Measurements from ENCODE around the gene FAM20A.

The FAM20A gene

DNA sequence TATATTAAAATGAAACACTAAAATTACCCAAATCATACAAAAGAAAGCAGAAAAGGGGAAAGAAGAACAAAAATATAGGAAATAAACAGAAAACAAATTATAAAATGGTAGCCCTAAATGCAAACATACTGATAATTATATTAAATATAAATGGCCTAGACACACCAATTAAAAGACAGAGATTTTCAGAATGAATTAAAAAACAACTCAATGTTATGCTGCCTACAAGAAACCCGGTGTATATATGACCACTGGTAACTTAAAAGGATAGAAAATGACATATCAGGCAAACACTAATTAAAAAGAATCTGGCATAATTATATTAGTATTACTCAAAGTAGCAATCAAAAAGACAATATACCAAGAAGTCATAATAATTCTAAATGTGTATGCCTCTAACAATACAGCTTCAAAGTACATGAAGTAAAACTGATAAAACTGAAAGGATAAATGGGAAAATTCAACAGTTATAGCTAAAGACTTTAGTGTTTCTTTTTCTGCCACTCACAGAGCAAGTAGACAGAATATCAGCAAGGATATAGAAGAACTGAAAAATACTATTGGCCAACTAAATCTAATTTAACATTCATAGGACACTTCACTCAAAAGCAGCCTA, 7.5 kb upstream of the FAM20A start:
- DNase-seq (ENCODE audit: low read depth) = no peak

DNA sequence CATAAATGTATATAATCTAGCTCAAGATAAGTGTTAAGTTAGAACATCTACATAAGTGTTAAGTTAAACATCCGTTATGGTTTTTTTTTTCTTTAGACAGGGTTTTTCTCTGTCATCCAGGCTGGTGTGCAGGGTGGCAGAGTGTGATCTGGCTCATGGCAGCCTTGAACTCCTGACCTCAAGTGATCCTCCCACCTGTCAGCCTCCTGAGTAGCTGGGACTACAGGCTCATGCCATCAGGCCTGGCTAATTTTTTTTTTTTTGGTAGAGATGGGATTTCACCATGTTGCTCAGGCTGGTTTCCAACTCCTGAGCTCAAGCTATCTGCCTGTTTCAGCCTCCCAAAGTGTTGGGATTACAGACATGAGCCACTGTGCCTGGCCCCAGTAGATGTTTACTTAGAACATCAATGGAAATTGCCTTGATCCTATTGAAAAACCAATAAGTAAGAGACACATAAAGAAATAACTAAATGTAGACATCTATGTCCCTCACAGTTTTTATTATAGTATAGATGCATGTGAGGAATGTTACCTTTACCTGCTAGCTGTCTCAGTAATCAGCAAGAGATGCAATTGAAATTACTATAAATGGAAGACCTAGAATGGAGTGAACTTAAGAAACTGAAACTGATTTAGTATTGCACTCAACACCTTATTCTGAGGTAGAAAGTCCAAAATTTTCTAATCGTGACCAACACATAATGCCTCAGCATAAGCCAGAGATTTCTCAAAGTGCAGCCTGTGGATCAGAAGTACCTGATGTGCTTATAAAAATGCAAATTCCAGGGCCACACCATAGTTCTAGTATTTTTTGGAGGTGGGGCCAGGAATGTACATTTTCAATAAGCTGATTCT, 5.5 kb upstream of the FAM20A start:
- DNase-seq (ENCODE audit: low read depth) = no peak

DNA sequence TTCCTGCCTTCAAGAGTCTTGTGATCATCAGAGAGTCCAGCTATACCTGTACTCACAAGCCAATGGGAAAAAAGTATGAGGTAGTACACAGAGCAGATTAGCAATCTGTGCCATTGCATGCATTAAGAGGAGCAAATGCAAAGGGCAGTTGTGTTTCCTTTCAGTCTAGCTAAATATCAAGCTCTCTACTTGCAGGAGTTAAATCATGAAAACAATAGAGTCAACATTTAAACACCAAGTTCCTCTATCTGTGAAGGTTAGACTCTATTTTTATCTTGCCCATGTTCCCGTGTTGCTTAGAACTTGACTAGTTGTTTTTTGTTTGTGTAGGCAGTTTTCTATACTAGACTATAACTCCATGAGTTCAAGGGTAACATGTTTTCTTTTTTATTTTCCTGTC, 4.7 kb upstream of the FAM20A start:
- DNase-seq (ENCODE audit: low read depth) = no peak

DNA sequence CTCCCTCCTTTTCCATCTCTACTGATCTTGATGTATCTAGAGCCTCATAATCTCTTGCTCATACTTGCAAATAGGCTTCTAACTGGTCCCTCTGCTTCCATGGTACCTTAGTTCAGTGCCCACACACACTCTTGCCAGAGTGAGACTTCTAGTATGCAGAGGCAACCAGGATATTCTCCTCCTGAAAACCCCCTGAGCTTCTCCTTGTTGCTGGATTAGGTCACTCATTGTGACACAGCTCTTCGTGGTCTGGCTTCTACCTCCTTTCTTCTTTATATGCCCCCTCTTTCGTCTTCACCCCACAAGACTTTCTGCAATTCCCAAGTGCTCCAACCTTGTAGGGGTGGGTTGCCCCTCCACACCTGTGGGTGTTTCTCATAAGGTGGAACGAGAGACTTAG, 2.5 kb upstream of the FAM20A start:
- DNase-seq (ENCODE audit: low read depth) = no peak

DNA sequence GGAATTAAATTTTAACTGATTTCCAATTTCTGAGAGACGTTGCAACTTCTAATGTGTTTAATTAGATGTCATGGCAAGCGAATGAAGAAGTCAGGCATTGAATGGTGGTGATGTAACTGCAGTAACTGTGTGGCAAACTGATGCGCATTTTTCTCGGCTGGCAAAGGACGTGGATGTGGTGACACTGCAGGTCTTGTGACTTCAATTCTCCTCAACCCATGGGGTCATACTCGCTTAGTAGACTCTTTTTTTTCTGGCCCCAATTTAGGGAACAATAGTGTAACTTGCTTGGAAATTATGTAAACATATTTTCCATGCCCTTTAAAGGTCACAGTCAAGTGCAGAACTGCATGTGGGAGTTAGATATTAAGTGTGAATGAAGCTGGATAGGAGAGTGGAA, 1.9 kb upstream of the FAM20A start:
- DNase-seq (ENCODE audit: low read depth) = no peak

DNA sequence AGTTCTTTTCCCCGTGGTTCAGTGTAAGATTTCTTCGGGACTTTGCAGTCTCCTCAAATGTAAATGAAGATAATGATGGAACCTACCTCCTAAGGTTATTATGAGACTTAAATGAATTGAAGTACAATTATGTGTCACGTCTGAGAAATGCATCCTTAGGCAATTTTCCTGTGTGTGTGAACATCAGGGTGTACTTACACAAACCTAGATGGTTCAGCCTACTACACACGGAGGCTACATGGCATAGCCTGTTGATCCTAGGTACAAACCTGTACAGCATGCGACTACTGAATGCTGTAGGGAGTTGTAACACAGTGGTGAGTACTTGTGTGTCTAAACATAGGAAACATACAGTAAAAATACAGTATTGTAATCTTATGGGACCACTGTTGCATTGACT, 1.1 kb upstream of the FAM20A start:
- DNase-seq (ENCODE audit: low read depth) = no peak

DNA sequence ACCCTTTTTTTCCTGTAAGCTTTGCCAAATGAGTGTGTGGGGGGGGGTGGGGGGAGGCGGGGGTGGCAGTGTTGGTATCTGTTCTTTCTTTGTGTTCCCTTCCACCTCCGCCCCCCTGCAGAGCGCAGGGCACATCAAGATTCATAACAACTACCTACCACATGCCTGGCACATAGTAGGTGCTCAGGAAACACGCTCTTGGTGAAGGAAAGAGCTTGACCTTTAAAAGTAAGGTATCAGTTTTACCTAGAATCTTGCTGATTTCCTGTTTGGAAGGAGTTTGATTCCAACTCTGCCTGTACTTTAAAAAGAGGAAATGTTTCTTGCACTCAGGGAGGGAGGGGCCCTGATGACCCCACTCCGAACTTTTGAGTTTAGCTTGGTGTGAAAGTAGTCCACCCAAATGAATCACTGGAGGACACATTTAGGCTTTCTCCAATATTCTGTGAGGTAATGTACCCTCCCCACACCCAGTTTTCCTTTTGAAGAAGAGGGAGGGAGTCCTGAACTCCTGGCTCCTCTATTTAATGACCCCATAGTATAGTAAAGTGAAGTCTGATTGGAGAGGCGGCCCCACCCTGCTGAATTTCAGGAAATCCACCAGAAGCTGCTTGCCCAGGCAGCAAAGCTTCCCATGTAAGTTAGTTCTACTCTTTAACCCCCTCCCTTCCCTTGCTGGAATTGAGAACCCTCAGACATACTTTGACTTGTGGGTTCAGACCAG, 560 bp upstream of the FAM20A start:
- DNase-seq (ENCODE audit: low read depth) = no peak

DNA sequence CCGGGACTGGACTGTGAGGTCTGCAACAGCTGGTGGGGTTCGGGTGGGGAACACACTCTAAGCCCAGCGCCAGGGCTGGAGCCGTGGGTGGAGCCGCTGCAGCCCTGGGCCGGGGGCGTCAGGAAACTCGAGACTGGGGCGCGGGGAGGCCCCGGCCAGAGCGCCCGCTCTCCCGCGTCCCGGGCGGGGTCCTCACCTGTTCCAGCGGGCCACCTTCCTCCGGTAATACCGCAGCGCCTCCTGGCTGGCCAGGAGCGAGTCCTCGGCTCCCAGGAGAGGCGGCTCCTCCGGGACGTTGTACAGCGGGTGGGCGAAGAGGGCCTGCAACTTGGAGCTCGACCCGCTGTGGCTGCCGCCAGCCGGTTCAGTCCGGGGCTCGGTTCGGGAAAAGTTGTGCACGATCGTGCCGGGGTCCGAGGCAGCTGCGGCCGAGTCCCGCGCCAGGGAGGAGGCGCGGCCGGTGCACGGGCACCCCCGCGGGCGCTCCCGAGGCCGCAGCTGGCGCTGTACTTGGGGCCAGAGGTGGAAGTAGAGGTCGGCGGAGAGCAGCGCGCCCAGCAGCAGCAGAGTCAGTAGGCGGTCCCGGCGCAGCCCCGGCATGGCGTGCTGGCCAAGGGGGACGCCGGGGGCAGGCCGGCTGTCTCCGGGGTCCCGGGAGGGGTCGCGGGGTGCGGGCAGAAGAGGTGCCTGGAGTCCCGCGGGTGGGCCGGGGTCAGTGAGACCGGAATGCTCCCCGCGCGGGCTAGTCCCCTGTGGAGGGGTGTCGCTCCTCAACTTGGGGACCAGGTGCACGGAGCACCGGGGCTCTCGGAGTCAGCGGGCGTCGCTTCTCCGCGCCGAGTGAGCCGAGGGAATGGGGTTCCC, 868 bp downstream of the FAM20A start:
- no peak for DNase-seq (ENCODE audit: low read depth)

DNA sequence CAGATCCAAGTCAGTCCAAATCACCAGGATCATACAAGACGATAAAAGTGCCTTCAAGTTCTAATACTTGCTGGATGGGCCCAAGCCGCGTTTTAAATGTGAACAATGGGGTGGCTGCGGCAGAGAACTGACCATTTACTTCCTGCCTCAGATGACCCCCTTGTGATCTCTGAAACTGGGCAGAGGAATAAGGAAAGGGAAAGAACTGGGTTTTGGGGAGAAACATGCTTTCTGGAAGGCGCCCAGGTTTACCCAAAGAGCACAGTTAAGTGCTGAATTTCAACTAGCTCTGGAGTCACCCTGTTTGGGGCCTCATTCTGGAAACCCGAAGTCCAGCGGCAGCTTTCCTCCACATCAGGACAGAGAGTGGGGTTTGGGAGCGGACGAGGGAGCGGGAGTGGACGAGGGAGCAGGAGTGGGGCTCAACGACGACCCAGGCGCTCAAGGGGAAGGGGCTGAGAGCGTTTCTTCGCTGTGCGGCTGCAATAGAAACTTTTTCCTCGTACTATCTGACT, 1.6 kb downstream of the FAM20A start:
- DNase-seq (ENCODE audit: low read depth) = no peak

DNA sequence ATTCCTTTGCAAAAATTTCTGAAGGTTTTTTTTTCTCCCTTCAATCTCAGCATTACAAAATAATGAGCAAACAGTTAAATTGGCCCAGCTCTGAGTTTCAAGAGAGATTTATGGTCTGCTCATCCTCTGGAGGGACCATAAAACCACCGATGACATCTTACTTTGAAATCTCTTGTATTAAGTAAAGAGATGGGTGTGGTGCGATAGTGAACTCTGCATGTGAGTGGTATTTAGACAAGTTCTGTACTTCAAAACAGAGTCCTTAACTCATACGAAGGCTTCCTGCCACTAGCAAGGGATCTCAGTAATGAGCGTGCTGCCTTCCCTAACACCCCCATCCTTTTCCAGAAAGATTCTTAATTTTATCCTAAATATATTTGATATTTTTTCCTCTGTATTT, 2.1 kb downstream of the FAM20A start:
- no peak for DNase-seq (ENCODE audit: low read depth)

DNA sequence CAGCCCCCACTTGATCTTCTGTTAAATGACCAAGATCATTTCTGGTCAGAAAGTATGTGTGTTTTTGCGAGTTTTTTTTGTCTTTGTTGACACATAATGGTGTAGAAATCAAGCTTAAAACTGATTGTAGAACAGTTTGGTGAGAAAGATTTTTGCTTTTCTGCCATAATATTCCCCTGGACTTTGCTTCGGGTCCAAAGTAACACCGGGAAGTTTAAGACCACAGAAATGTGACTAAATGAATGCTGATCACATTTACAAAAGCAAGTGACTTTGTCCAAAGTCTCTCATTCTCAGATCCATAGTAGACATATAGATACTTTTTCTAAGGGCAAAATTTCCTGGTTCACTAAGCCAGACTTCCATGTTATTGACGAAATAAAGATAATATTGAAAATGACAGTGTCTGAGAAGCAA, 2.6 kb downstream of the FAM20A start:
- no peak for DNase-seq (ENCODE audit: low read depth)

DNA sequence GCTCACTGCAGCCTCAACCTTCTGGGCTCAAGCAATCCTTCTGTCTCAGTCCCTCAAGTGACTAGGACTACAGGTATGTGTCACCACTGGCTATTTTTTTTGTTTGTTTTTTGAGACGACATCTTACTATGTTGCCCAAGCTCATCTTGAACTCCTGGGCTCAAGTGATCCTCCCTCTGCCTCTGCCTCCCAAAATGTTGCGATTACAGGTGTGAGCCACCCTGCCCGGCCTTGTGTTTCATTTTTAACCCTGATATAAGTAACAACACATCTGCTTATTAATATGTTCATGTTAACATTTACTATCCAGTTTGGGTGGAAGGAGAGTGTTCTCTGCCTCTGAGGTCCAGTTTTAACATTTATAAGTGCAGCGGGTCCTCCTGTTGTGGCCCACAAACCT, 3.1 kb downstream of the FAM20A start:
- no peak for DNase-seq (ENCODE audit: low read depth)

DNA sequence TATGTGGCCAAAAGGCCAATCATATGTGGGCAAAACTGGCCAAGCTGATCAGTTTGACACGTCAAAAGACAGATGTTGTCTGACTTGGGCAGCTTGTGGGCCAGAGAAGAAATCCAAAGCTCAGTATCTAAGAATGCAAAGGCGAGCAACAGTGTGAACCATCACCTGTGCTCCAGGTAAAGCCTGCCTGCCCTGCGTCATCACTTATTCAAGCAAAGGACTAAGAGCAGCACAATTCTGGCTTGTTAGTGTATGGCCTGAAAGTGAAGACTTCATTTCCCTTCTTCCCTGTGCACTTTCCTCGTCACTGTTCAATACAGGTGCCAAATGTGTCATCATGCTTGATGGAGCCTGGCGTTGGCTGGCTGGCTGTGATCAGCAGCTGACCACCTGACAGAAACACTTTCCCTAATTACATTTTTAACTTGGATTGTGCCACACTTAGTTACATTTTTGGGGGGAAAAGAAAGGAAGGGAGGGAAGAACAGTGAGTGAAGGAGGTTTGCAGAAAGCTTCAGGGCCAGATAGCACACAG, 4.7 kb downstream of the FAM20A start:
- DNase-seq (ENCODE audit: low read depth) = no peak

DNA sequence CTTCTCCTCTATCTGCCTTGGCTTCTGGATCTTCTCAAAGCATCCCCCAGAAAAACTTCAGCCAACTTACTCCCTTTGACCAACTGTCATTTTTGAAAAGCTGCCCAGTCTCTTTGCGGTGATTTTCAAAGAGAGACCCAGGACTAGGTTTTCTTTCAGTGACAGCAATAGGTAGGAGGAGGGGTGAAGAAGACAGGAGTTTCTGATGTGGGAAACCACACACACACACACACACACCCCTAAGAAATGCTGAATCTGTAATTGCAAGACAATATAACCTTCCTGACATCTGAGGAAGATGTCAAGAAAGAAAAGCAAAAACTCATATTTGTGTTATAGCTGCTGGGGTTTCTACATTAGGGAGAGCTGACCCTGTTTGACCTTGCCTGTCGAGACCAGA, 5.2 kb downstream of the FAM20A start:
- DNase-seq (ENCODE audit: low read depth) = no peak

DNA sequence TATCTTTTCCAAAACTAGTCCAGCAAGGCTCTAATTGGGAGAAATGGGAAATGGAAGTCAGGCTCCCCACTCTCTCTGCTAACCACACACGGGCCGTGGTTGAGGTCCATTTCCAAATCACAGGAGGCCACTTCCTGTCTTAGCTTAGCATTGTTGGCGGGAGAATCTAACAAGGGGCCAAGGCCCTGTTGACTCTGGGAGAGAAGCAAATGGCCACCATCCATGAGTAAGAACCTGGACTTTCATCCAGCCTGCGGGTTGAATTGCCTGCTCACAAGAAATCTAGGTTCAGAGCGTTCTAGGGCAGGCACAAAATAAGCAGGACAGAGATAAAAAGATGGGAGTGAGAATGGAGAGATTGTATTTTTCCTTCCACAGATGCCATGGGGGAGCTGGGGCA, 5.7 kb downstream of the FAM20A start:
- no peak for DNase-seq (ENCODE audit: low read depth)

DNA sequence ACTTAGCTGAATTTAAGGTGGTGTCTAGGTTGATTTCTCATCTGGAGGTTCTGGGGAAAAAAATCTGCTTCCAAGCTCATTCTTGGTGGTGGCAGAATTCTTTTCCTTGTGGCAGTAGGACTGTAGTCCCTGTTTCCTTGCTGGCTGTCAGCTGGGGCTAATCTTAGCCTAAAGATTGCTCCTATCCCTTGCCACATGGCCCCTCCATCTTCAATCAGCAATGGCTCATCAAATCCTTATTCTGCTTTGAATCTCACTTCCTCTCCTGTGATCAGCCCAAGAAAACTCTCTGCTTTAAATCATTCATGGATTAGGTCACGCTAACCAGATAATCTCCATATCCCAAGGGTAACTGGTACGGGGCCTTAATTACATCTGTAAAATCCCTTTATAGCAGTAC, 6.6 kb downstream of the FAM20A start:
- no peak for DNase-seq (ENCODE audit: low read depth)

DNA sequence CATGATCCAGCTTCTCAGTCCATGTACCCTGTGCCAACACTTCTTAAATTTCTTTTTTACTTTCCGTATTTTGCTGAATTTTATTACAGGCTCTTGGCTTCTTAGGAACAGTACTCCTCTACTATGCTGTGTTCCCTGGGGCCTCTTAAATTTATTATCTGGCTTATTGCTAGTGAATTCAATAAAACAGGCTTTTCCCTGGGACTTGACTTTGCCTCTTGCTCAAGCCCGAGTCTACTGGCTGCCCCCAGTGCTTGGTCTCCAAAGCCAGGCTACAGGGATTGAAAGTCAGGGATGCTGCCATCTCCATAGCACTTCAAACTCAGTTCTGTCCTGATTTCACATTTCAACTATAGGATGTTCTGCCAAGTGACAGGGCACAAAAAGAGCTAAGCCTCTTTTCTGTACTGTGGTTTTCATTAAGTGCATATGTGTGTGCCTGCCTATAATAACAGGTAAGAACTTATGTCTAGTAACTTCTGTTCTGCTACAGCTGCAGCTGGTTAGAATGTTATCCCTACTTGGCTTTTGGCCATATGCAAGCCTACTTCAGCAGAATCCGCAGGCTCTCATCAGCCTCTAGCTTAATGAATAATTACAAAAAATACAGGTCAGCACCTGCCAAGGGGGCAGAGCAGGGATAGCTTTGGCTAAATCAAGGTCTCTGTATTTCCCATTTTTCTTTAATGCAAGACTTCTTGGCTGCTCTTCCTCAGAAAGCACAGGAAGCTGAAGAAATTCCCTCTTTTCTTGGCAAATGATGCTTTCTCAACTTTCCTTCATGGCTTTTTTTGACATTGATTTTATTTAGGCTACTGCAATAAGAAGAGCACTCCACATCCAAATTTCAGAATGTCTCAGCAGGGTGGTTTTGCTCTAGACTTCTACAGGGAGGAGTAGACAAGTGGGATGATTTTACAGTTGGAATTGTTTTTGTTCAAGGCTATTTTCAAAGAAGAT, 8.2 kb downstream of the FAM20A start:
- DNase-seq (ENCODE audit: low read depth) = no peak

DNA sequence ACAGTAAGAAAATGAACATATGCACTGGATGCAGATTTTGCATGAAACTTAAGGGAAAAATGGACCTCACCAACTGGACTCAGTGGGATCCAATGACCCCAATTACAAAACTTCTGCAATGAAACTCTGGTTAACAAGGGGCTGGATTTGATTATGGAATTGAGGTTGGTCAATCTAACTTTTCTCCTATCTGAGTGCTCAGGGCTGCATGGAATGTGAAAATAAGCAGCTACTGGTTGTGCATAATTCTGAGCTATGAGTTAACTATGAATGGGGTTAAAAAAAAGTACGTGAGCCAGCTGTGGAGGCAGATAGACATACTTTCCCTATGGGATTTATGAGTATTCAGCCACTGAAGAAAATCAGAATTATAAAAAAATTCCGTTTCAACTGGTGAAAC, 9.2 kb downstream of the FAM20A start:
- DNase-seq (ENCODE audit: low read depth) = no peak

DNA sequence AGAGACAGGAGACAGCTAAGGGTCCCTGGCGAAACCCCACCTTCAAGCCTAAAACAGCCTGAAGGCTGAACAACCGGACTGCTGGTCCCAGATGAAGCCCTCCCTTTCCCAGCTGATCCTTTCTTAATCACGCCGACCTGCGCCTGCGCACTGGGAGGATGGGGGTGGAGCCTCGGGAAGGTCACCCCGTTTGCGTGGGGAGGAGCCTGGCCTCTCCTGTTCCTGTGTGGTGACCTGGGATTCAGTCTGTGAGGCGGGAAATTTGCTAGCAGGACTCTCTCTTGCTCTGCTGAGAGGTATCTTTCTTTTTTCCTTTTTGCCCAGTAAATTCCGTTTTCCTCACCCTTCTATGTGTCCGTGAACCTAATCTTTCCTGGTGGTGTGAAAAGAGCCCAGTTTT, 9.6 kb downstream of the FAM20A start:
- DNase-seq (ENCODE audit: low read depth) = no peak

DNA sequence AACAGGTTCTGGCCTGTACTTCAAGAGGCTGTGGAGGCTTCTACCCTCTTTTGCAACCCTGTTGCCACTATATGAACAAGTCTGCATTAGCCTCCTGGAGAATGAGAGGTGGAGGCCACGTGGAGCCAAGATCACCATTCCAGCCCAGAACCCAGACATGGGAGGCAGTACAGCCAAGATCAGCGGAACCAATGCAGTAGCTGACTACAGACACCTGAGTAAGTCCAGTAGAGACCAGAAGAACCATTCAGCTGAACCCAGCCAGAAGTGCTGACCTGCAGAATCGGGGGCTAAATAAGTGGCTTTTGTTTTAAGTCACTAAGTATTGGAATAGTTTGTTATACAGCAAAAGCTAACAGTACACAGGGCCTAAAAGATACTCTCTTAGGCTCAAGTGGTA, 12.1 kb downstream of the FAM20A start:
- no peak for DNase-seq (ENCODE audit: low read depth)

DNA sequence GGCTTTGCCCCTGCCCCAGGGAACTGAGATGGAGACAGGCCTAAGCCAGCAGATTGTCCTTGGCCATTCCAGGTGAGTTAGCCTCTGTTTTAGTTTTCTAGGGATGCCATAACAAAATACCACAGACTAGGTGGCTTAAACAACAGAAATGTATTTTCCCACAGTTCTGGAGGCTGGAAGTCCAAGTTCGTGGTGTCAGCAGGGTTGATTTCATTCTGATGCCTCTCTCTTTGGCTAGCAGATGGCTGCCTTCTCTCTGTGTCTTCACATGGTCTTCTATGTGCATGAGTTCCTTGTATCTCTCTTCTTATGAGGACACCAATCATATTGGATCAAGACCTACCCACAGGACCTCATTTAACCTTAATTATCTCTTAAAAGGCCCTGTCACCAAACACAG, 12.8 kb downstream of the FAM20A start:
- DNase-seq (ENCODE audit: low read depth) = no peak
